GM12878 (cell line): ENCODE data around the gene ADSS1. TPM values are rescaled to one million over a fixed set of nuclear protein-coding genes. Genes with fewer than 3 reads are reported as not detected.

Source experiments
- ATAC-seq: fragments of 200-7000 bp; cut with Tn5 transposase; 3 replicates; pipeline ENCODE4 v1.9.1; 2020; ENCODE audit warnings: mild to moderate bottlenecking, moderate library complexity
- BruUV-seq: library from RNA; stranded (reverse); fragments of 400-500 nt; replicated peaks from 2 replicates; lab custom pipeline; 2021; lab: Mats Ljungman, UMichigan
- CTCF ChIA-PET: fragments of 300-600 bp; sonication (Branson Sonifier 250); formaldehyde crosslinking; extraction: SDS; loops from one replicate; lab custom pipeline; 2021; ENCODE audit warnings: inconsistent platforms; lab: Yijun Ruan, JAX
- POLR2A ChIA-PET: fragments of 350-600 bp; formaldehyde crosslinking; extraction: SDS; loops from one replicate; lab custom pipeline; 2021; ENCODE audit warnings: inconsistent platforms; lab: Charles Lee
- RAD21 ChIA-PET: fragments of 300-600 bp; sonication (Branson Sonifier 250); formaldehyde crosslinking; loops from one replicate; lab custom pipeline; 2023; ENCODE audit warnings: antibody characterized with exemption; ENCODE audit not compliant: unreplicated experiment; lab: Charles Lee
- SMC1A ChIA-PET: fragments of 300-600 bp; sonication (Branson Sonifier 250); formaldehyde crosslinking; loops from one replicate; lab custom pipeline; 2023; ENCODE audit not compliant: unreplicated experiment, uncharacterized antibody; lab: Charles Lee
- DNase-seq: peaks from one replicate; pipeline ENCODE4 v3.0.0-alpha.2; 2011; ENCODE audit warnings: low read depth, low spot score
- FAIRE-seq: peaks from 3 replicates; lab custom pipeline; 2011; peaks lifted over from hg19 to GRCh38; lab: Jason Lieb, UNC
- H2AFZ ChIP-seq: 2 replicates; pipeline ENCODE4 v1.6.0; 2011; ENCODE audit warnings: low read depth, low read length, control low read depth; ENCODE audit not compliant: control insufficient read depth
- H3K27ac ChIP-seq: 2 replicates; pipeline ENCODE4 v1.5.1; 2011; ENCODE audit warnings: control low read depth; ENCODE audit not compliant: control insufficient read depth, insufficient read depth
- H3K27me3 ChIP-seq, 2 experiments: replicated peaks in 1 of 2; 2 replicates each; pipeline versions ENCODE4 v1.6.0 to v1.6.1; 2011; ENCODE audit warnings: low read length in 1 of 2; ENCODE audit not compliant: control insufficient read depth in 2 of 2, insufficient read depth in 2 of 2
- H3K36me3 ChIP-seq, 2 experiments: 2 replicates each; pipeline ENCODE4 v1.5.1; 2011; ENCODE audit warnings: low read length in 1 of 2; ENCODE audit not compliant: control insufficient read depth in 2 of 2, insufficient read depth in 2 of 2
- H3K4me1 ChIP-seq: 2 replicates; pipeline ENCODE4 v1.6.1; 2011; ENCODE audit warnings: mild to moderate bottlenecking, low read length, moderate library complexity, mixed read lengths; ENCODE audit not compliant: control insufficient read depth, insufficient read depth
- H3K4me2 ChIP-seq: 2 replicates; pipeline ENCODE4 v1.6.0; 2011; ENCODE audit warnings: control low read depth; ENCODE audit not compliant: control insufficient read depth, insufficient read depth
- H3K4me3 ChIP-seq: fragments of 200-600 bp; sonication (generic); 2 replicates; pipeline ENCODE4 v1.5.1; 2016
- H3K79me2 ChIP-seq: 2 replicates; pipeline ENCODE4 v1.6.0; 2011; ENCODE audit warnings: low read length; ENCODE audit not compliant: control insufficient read depth, insufficient read depth
- H3K9ac ChIP-seq: 2 replicates; pipeline ENCODE4 v1.8.0; 2011; ENCODE audit warnings: low read length, control low read depth, mixed read lengths; ENCODE audit not compliant: control insufficient read depth, insufficient read depth
- H3K9me3 ChIP-seq: replicated peaks from 3 replicates; pipeline ENCODE4 v1.5.1; 2011; ENCODE audit warnings: mild to moderate bottlenecking, low read length; ENCODE audit not compliant: control insufficient read depth, insufficient read depth
- H4K20me1 ChIP-seq: 2 replicates; pipeline ENCODE4 v1.6.0; 2011; ENCODE audit not compliant: control insufficient read depth, insufficient read depth
- EED ChIP-seq: sonication (generic); IDR thresholded peaks from 2 replicates; pipeline ENCODE4 v1.6.1; 2016; ENCODE audit warnings: antibody characterized with exemption, low read depth
- SMAD1 ChIP-seq: fragments of 450-650 bp; IDR thresholded peaks from 2 replicates; pipeline ENCODE4 v1.6.1; 2018; ENCODE audit warnings: mild to moderate bottlenecking, low read depth; ENCODE audit not compliant: partially characterized antibody
- TAF1 ChIP-seq: IDR thresholded peaks from 2 replicates; pipeline ENCODE4 v1.6.1; 2011; ENCODE audit warnings: mild to moderate bottlenecking, low read depth, low read length, borderline replicate concordance
- TCF7 ChIP-seq: IDR thresholded peaks from 2 replicates; pipeline ENCODE4 v1.6.1; 2014; ENCODE audit warnings: antibody characterized with exemption, borderline replicate concordance
- ZNF207 ChIP-seq: fragments of 450-650 bp; IDR thresholded peaks from 2 replicates; pipeline ENCODE4 v1.6.1; 2014; ENCODE audit warnings: antibody characterized with exemption, mild to moderate bottlenecking, borderline replicate concordance
- WGBS: methylation state at CpG from one replicate; pipeline ENCODE4 v1.1.6; 2016; ENCODE audit warnings: low lambda C conversion rate; ENCODE audit not compliant: insufficient replicate concordance, insufficient coverage; ENCODE audit errors: missing lambda C conversion rate; 5-methylcytosine and 5-hydroxymethylcytosine counted together
- in situ Hi-C: fragments of 300-500 bp; cut with MboI; formaldehyde crosslinking; loops from 9 replicates; pipeline ENCODE4 v1.14.3; 2018; ENCODE audit warnings: mixed read lengths
- intact Hi-C: fragments of 100-400 bp; cut with micrococcal nuclease; formaldehyde crosslinking; loops from one replicate; pipeline ENCODE4 v1.14.2; 2022; ENCODE audit not compliant: unreplicated experiment
- polyA plus RNA-seq, 11 experiments: library from polyadenylated mRNA; depleted of rRNA in 4 of 11; unstranded in 6 of 11; stranded (reverse) in 5 of 11; fragments of >200 nt; fragmentation: Nextera tagmentation in 4 of 11; fragmentation: Illumina TruSeq in 1 of 11; extraction: Ambion mirVana in 4 of 11; extraction: Trizol in 1 of 11; gene quantifications; 1 replicate in 1 of 11; 2 replicates in 10 of 11; pipeline versions ENCODE4 v1.2.1 to v1.2.3, GENCODE V29; 2011 to 2016; ENCODE audit warnings: inconsistent platforms in 2 of 11, missing spikeins in 2 of 11, low read depth in 1 of 11
- total RNA-seq, 4 experiments: library from RNA; depleted of rRNA in 3 of 4; stranded (reverse); fragments of >200 nt in 3 of 4; fragmentation: Illumina TruSeq in 1 of 4; extraction: Trizol in 1 of 4; gene quantifications; 2 replicates each; pipeline versions ENCODE4 v1.2.1 to v1.2.3, GENCODE V29; 2013 to 2021
- TF ChIP-seq, protein P1 (sequence below): fragments of 450-650 bp; formaldehyde crosslinking; IDR thresholded peaks from 2 replicates; pipeline ENCODE4 v1.4.0; 2020; ENCODE audit warnings: mild to moderate bottlenecking, moderate library complexity
- TF ChIP-seq, protein P2 (sequence below): fragments of 450-650 bp; IDR thresholded peaks from 2 replicates; pipeline ENCODE4 v1.6.1; 2014; ENCODE audit warnings: mild to moderate bottlenecking
- TF ChIP-seq, protein P3 (sequence below): IDR thresholded peaks from 2 replicates; pipeline ENCODE4 v1.6.1; 2012; ENCODE audit warnings: mild to moderate bottlenecking, low read depth, low read length

ADSS1 gene
- total and polyA plus RNA-seq, 10 of the 15 experiments (the other 5 are each of a cell fraction or from before 2014, with no cell fraction given) = 0.11 to 0.45 (median 0.28) TPM; not detected in 5

DNA sequence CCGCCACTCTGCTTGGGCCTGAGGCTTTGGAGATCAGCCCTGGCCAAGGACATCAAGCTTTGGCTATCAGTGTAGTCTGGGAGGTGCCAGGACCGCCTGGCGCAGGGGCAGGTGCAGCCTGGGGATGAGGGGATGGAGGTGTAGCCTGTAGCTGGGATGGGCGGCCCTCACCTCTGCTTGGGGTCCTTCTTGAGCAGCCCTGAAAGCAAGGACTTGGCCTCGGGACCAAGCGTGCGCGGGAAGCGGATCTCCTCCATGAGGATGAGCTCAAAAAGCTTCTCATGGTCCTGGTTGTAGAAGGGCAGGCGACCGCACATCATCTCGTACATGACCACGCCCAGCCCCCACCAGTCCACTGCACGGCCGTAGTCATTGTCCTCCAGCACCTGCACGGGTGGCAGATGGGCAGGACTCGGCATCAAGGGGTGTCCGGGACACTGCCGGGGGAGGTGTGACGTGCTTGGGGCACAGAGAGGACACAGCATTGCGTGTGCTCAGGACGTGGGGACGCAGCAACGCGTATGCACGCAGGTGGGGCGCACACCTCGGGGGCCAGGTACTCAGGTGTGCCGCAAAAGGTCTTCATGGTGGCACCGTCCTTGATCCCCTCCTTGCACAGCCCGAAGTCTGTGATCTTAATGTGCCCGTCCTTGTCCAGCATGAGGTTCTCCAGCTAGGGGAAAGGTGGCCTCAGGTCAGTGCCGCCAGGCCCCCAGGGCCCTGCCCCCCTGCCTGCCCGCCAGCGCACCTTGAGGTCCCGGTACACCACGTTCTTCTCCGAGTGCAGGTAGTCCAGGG is 48.9 kb downstream of the ADSS1 start:
- ChIA-PET RAD21 (no interaction called here), POLR2A (no interaction called here), CTCF (no interaction called here), SMC1A (no interaction called here)
- no TSS peak for BruUV-seq
- no peak for ATAC-seq
- in situ Hi-C loops (no loop called here), intact Hi-C loops (no loop called here)
- Histone ChIP-seq H4K20me1 (no peaks in the 10 kb centered on the region), H3K9me3 (no peaks in the 10 kb centered on the region; the same call in 2 of the 3 replicates), H3K4me1 (no peaks in the 10 kb centered on the region; the same call in 1 of the 2 replicates), H2AFZ (no peak overlapping the region), H3K9ac (no peak overlapping the region), H3K27ac (no peak overlapping the region), H3K79me2 (no peaks in the 10 kb centered on the region), H3K4me2 (no peak overlapping the region), H3K4me3 (no peak overlapping the region), H3K27me3 (no peaks in the 10 kb centered on the region), H3K36me3 (peaks cover 5 to 26% of the 10 kb centered on the region in 2 experiments; a peak in 3 of 4 replicates)
- no peak for TF ChIP-seq EED
- no peak for TF ChIP-seq SMAD1
- no peak for TF ChIP-seq ZNF207
- TF ChIP-seq, protein P1, sequence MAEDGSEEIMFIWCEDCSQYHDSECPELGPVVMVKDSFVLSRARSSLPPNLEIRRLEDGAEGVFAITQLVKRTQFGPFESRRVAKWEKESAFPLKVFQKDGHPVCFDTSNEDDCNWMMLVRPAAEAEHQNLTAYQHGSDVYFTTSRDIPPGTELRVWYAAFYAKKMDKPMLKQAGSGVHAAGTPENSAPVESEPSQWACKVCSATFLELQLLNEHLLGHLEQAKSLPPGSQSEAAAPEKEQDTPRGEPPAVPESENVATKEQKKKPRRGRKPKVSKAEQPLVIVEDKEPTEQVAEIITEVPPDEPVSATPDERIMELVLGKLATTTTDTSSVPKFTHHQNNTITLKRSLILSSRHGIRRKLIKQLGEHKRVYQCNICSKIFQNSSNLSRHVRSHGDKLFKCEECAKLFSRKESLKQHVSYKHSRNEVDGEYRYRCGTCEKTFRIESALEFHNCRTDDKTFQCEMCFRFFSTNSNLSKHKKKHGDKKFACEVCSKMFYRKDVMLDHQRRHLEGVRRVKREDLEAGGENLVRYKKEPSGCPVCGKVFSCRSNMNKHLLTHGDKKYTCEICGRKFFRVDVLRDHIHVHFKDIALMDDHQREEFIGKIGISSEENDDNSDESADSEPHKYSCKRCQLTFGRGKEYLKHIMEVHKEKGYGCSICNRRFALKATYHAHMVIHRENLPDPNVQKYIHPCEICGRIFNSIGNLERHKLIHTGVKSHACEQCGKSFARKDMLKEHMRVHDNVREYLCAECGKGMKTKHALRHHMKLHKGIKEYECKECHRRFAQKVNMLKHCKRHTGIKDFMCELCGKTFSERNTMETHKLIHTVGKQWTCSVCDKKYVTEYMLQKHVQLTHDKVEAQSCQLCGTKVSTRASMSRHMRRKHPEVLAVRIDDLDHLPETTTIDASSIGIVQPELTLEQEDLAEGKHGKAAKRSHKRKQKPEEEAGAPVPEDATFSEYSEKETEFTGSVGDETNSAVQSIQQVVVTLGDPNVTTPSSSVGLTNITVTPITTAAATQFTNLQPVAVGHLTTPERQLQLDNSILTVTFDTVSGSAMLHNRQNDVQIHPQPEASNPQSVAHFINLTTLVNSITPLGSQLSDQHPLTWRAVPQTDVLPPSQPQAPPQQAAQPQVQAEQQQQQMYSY (CRISPR knock-in tag) = no peak
- TF ChIP-seq TCF7 = no peak
- TF ChIP-seq TAF1 = no peak
- TF ChIP-seq, protein P2, sequence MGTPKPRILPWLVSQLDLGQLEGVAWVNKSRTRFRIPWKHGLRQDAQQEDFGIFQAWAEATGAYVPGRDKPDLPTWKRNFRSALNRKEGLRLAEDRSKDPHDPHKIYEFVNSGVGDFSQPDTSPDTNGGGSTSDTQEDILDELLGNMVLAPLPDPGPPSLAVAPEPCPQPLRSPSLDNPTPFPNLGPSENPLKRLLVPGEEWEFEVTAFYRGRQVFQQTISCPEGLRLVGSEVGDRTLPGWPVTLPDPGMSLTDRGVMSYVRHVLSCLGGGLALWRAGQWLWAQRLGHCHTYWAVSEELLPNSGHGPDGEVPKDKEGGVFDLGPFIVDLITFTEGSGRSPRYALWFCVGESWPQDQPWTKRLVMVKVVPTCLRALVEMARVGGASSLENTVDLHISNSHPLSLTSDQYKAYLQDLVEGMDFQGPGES = no peak
- TF ChIP-seq, protein P3, sequence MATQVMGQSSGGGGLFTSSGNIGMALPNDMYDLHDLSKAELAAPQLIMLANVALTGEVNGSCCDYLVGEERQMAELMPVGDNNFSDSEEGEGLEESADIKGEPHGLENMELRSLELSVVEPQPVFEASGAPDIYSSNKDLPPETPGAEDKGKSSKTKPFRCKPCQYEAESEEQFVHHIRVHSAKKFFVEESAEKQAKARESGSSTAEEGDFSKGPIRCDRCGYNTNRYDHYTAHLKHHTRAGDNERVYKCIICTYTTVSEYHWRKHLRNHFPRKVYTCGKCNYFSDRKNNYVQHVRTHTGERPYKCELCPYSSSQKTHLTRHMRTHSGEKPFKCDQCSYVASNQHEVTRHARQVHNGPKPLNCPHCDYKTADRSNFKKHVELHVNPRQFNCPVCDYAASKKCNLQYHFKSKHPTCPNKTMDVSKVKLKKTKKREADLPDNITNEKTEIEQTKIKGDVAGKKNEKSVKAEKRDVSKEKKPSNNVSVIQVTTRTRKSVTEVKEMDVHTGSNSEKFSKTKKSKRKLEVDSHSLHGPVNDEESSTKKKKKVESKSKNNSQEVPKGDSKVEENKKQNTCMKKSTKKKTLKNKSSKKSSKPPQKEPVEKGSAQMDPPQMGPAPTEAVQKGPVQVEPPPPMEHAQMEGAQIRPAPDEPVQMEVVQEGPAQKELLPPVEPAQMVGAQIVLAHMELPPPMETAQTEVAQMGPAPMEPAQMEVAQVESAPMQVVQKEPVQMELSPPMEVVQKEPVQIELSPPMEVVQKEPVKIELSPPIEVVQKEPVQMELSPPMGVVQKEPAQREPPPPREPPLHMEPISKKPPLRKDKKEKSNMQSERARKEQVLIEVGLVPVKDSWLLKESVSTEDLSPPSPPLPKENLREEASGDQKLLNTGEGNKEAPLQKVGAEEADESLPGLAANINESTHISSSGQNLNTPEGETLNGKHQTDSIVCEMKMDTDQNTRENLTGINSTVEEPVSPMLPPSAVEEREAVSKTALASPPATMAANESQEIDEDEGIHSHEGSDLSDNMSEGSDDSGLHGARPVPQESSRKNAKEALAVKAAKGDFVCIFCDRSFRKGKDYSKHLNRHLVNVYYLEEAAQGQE = no peak
- no peak for DNase-seq
- WGBS = 96% methylated on average over 32 of the region's 38 CpGs
- FAIRE-seq = no peak
